Ovary (tissue), 3 donors: Measurements from ENCODE around the gene SCO2.

ENCODE experiments used
- EP300 ChIP-seq: sonication (generic); formaldehyde crosslinking; IDR thresholded peaks from one replicate; pipeline ENCODE4 v1.6.1; 2017; ENCODE audit warnings: antibody characterized with exemption
- POLR2A ChIP-seq: fragments of 450-650 bp; IDR thresholded peaks from one replicate; pipeline ENCODE4 v1.6.1; 2017; ENCODE audit warnings: antibody characterized with exemption, mild to moderate bottlenecking, moderate library complexity
- TF ChIP-seq, protein P1 (sequence below), 3 donors: fragments of 450-650 bp in 2 of 3; fragments of 200-600 bp in 1 of 3; IDR thresholded peaks; one replicate each; pipeline versions ENCODE4 v1.5.1 to v1.8.0; 2016 to 2022; ENCODE audit warnings: antibody characterized with exemption in 3 of 3, mild to moderate bottlenecking in 1 of 3
- donor health status: DM: no; HTN: no; CAD: no.

DNA sequence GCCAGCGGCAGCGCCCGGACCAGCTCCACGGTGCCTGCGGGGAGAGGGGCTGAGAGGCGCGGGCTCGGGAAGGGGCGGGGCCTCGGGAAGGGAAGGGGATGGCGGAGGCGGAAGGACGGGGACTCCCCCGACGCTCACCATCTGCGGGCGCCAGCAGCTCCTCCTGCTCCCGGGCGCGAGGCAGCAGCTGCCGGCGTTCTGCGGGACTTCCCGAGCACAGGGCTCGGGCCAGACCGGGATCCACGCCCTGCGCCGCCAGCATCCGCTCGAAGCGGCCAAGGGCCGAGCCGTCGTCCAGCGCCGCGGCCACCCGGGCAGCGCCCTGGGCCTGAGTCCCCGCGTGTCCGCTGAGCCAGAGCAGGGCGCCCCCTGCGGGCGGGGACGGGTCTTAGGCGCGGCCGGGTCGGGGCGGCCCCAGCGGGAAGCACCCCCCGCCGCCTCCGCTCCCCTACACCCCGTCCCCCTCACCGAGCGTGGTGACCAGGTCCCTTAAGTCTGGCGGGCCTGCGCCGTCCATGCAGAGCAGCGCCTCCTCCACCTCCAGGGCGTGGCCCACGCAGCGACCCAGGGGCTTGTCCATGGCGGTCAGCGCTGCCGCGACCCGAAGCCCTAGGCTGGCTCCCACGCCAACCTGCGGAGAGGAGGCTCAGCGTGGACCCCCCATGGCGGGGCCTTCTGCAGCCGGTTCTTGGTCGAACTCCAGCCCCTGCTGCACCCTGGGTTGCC lies 873 bp upstream of the SCO2 start:
- TF ChIP-seq, protein P1, sequence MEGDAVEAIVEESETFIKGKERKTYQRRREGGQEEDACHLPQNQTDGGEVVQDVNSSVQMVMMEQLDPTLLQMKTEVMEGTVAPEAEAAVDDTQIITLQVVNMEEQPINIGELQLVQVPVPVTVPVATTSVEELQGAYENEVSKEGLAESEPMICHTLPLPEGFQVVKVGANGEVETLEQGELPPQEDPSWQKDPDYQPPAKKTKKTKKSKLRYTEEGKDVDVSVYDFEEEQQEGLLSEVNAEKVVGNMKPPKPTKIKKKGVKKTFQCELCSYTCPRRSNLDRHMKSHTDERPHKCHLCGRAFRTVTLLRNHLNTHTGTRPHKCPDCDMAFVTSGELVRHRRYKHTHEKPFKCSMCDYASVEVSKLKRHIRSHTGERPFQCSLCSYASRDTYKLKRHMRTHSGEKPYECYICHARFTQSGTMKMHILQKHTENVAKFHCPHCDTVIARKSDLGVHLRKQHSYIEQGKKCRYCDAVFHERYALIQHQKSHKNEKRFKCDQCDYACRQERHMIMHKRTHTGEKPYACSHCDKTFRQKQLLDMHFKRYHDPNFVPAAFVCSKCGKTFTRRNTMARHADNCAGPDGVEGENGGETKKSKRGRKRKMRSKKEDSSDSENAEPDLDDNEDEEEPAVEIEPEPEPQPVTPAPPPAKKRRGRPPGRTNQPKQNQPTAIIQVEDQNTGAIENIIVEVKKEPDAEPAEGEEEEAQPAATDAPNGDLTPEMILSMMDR (IDR thresholded peaks at IDR 0.05) = peak in 2 of 3 donors; percentile 6 to 50
- no peak for TF ChIP-seq POLR2A
- TF ChIP-seq EP300 = no peak
